Measurements from ENCODE around the gene CLK2.

DNA sequence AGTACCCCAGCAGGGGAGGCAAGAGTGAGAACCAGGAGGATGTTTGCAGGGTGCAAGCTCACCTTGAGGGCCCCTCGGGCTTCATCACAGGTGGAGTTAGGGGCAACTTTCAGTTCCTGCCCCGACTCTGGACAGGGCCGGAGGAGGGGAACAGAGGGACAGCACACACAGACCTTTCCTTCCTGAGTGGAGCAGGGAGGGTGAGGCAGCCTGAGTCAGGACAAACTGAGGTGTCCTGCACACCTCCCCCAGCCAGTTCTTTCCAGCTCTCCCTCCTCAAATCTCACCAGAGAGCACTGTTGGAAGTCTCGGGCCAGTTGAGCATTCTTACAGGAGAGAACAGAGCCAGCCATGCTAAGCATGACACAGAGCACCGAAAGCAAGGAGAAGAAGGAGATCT is 19.5 kb downstream of the CLK2 start:
- no peak for TF ChIP-seq POLR2A (IDR thresholded peaks at IDR 0.05)
- no peak for TF ChIP-seq CTCF (IDR thresholded peaks at IDR 0.05)

Measured in body of pancreas (tissue), 4 donors.